Gastrocnemius medialis (tissue), 4 donors: ENCODE results near the gene TBCCD1.

Source experiments
- POLR2A ChIP-seq, 2 donors: fragments of 450-650 bp; IDR thresholded peaks; one replicate each; pipeline ENCODE4 v1.6.1; 2017; ENCODE audit warnings: antibody characterized with exemption in 2 of 2, mild to moderate bottlenecking in 2 of 2, moderate library complexity in 2 of 2
- TF ChIP-seq, protein P1 (sequence below), 5 experiments: fragments of 450-650 bp in 3 of 5; fragments of 200-600 bp in 2 of 5; sonication (generic) in 2 of 5; IDR thresholded peaks in 4 of 5; conservative IDR thresholded peaks in 1 of 5; 1 replicate in 4 of 5; 2 replicates in 1 of 5; pipeline ENCODE4 v1.5.1; 2016 to 2019; ENCODE audit warnings: antibody characterized with exemption in 5 of 5, mild to moderate bottlenecking in 3 of 5, moderate library complexity in 3 of 5

DNA sequence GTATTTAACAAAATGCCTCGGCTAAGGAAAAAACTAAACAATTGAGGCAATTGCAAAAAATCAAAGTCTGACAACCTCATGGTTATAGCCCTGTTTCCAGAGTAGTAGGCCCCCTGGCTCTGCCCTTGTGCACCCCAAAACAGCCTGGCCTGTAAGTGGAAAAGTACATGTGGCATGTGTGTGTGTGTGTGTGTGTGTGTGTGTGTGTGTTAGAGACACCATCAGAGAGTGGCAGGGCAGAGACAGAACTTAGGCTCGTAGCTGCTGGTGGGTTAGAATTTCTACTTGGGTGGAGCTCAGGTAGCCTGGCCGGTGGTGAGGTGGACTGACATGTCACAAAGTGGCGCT, 31.6 kb upstream of the TBCCD1 start:
- TF ChIP-seq, protein P1, sequence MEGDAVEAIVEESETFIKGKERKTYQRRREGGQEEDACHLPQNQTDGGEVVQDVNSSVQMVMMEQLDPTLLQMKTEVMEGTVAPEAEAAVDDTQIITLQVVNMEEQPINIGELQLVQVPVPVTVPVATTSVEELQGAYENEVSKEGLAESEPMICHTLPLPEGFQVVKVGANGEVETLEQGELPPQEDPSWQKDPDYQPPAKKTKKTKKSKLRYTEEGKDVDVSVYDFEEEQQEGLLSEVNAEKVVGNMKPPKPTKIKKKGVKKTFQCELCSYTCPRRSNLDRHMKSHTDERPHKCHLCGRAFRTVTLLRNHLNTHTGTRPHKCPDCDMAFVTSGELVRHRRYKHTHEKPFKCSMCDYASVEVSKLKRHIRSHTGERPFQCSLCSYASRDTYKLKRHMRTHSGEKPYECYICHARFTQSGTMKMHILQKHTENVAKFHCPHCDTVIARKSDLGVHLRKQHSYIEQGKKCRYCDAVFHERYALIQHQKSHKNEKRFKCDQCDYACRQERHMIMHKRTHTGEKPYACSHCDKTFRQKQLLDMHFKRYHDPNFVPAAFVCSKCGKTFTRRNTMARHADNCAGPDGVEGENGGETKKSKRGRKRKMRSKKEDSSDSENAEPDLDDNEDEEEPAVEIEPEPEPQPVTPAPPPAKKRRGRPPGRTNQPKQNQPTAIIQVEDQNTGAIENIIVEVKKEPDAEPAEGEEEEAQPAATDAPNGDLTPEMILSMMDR (IDR thresholded peaks at IDR 0.05 in 4 of 5, conservative IDR thresholded peaks at IDR 0.05 in 1 of 5) = no peak
- no peak for TF ChIP-seq POLR2A (IDR thresholded peaks at IDR 0.05)
